Activated CD8-positive, alpha-beta memory T cell treated with anti-CD3 and anti-CD28 coated beads for 36 hours (primary cell): ENCODE data around the gene MGAT3. TPM values are rescaled to one million over a fixed set of nuclear protein-coding genes. Genes with fewer than 3 reads are reported as not detected.

Source experiments
- CTCF ChIA-PET: fragments of 350-600 bp; sonication (Branson Sonifier 250); formaldehyde crosslinking; loops from one replicate; lab custom pipeline; 2021; ENCODE audit warnings: antibody characterized with exemption; lab: Charles Lee
- POLR2A ChIA-PET: fragments of 350-600 bp; sonication (Branson Sonifier 250); formaldehyde crosslinking; loops from one replicate; lab custom pipeline; 2021; ENCODE audit warnings: antibody characterized with exemption; lab: Charles Lee
- total RNA-seq, 2 experiments: library from RNA; stranded (reverse); gene quantifications; one replicate each; pipeline ENCODE4 v1.2.3, GENCODE V29; 2021

The MGAT3 gene
- total RNA-seq, 2 experiments from 2014 or later = 0.19 TPM

DNA sequence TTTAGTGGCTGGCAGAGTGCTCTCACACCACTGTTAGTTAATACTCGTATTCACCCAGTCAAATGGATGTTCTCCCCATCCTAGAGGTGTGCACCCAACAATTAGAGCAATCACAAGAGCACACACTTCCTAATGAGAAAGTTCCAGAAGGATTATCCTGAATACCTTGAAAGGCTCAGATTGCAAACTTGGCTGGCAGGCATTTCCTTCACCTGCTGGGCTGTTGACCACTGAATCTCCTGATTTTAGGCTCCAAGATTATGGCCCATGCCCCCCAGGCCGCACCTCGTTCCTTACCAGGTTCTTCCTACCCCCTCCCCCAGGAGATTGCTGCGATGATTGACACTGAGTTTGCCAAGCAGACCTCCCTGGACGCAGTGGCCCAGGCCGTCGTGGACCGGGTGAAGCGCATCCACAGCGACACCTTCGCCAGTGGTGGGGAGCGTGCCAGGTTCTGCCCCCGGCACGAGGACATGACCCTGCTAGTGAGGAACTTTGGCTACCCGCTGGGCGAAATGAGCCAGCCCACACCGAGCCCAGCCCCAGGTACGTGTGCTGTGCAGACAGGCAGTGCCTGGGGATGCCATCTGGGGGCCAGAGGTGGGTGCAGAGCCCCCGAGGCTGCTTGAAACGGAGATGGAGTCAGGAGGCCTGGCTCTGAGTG, 30.3 kb upstream of the MGAT3 start:
- ChIA-PET POLR2A (no interaction called here), CTCF (interaction anchor here (1.5 kb wide), 1 partner anchor 14 kb away, joined by 3 read pairs; no protein-coding TSS in a partner anchor)

- POLR2A ChIA-PET = no interaction called here
These were observed 28.8 kb upstream of the MGAT3 start for GRCh38 chr22:39427751-39428596.

DNA sequence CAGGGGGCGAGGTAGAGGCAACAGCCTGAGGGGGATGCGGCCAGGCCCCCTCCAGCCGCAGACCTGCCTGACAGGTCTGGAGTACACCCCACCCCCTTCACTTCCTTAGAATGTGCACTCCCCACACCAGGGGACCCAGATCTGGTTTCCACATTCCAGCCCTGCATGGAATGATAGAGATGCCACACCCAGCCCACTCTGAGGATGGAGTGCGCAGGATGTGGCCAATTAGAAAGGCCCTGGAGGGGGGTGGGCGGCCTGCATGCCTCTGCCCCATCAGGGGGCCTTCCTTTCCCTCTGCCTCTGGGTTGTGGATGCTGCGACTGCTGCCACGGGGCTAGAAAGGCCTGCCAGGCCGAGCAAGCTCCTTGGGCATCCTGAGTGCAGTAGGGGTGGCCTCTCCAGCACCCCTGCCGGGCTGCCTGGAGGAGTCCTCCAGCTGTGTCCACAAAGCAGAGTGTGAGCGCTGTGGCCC, 28.2 kb upstream of the MGAT3 start:
- ChIA-PET CTCF (interaction anchor here (0.7 kb wide), 1 partner anchor 10 kb away, joined by 3 read pairs; no protein-coding TSS in a partner anchor), POLR2A (no interaction called here)

More at GRCh38 chr22:39427751-39428596, 28.8 kb upstream of the MGAT3 start:
- CTCF ChIA-PET = interaction anchor here (0.7 to 1.5 kb wide), 2 partner anchors 9 to 15 kb away, joined by 3 read pairs; no protein-coding TSS in a partner anchor

DNA sequence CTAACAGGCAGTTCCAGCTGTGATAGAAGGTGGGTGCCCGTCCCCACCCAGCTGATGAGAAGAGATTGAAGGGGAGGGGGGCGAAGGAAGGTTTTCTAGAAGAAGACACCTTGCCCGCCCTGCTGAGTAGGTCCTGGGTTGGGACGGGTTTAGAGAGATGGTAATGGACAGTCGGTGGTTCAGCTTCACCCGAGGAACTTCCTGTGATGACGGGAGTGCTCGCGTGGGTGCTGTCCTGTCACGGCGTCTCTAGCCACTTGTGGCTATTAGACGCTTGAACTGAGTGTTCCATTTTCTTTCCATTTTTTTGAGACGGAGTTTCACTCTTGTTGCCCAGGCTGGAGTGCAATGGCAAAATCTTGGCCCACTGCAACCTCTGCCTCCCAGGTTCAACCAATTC, 27.6 kb upstream of the MGAT3 start:
- POLR2A ChIA-PET = no interaction called here
- CTCF ChIA-PET = no interaction called here

GRCh38 chr22:39429916-39430575, 26.8 kb upstream of the MGAT3 start:
- ChIA-PET CTCF (no interaction called here), POLR2A (no interaction called here)

- ChIA-PET POLR2A (no interaction called here), CTCF (no interaction called here)
These were observed 26.1 kb upstream of the MGAT3 start for GRCh38 chr22:39430576-39431150.

DNA sequence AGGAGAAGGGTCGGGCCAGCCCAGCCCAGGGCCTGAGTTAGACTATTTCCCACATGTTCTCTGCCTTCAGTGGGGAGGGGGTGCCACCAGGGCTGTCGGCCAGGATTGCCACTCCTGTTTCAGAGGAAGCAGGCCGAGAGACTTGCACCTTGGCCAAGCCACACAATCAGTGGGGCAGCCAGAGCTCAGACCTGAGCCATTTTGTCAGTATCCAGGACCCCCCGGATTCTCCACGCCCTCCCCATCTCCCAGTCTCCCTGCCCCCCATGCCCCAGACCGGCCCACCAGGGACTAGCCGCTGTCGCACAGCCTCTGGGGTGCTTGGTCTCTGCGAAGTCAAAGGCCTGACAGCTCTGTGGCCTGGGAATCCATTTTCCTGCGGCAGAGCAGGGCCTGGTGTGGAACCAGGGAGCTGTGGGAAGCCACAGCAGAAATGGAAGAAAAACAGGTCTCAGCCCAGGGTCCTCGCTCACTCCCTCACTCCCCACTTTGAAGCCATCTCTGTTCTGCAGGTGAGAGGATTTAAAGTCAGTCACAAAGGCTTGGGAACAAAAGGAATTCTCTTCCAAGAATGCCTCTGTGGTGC, 25.5 kb upstream of the MGAT3 start:
- CTCF ChIA-PET = no interaction called here

DNA sequence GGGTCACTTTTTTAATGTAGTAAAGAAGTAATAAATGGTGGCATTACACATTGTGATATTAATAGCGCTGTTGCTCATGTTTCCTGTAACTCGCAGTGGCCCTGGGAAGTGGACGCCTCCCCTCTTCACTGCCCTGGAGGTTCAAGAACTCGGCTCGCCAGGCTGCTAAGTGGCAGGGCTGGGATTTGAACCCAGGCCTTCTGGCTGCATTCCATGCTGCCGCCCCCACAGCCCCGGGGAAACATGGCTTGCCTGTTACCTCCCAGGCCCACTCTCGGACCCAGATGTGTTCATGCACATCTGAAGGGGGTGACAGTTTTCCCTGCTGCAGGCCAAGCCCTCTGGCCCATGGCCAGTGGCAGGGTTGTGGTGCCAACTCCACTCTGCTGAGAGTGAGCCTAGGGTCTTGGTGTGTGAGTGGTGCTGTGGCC, 25.0 kb upstream of the MGAT3 start:
- ChIA-PET CTCF (no interaction called here), POLR2A (no interaction called here)

More for the DNA sequence above, 25.5 kb upstream of the MGAT3 start:
- POLR2A ChIA-PET = no interaction called here

GRCh38 chr22:39432361-39432811, 24.4 kb upstream of the MGAT3 start:
- ChIA-PET CTCF (no interaction called here), POLR2A (no interaction called here)

GRCh38 chr22:39433476-39434242, 23.2 kb upstream of the MGAT3 start:
- ChIA-PET CTCF (interaction anchor here (0.7 kb wide), 1 partner anchor 34 kb away, joined by 4 read pairs; the partner anchor contains the start of gene TAB1), POLR2A (no interaction called here)

DNA sequence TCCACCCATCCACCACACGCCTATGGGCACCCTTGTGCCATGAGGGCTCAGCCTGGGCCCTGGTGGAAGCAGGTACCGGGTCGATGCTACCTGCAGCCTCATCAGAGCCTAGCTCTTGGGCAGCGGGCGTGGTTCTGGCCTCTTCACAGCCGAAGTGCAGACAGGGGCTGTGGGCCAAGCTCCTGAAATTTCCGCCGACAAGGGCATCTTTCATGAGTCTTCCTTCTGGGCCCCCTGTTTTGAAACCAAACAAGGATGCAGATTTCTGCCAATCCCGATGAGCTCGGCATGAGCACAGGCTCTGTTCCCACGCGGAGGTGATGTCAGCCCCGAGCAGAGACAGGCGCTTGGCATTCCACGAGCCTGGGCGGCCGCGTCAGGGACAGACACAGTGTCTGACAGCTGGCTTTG, 22.6 kb upstream of the MGAT3 start:
- ChIA-PET CTCF (no interaction called here), POLR2A (no interaction called here)

- ChIA-PET POLR2A (no interaction called here), CTCF (no interaction called here)
These were observed 22.1 kb upstream of the MGAT3 start for GRCh38 chr22:39434721-39435120.

DNA sequence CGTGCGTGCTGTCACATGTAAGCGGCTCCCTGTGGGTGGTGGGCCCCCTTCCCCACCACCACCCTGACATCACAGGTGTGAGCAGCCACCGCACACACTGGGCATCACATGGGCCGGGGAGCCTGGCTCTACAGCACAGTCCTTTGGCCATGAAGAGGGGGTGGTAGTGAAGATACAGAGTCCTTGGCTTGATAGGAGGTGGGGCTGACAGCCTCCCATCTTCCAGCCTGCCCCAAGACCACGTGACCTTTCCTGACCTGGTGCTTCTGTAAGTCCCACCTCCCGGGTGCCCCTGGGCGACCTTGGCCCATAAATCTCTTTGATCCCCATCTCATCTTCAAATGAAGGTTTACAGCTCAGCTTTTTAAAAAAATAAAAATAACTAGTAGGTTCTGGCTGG, 21.2 kb upstream of the MGAT3 start:
- CTCF ChIA-PET = no interaction called here
- POLR2A ChIA-PET = interaction anchor here (0.7 kb wide), 1 partner anchor 90 kb away, joined by 3 read pairs; no protein-coding TSS in a partner anchor

DNA sequence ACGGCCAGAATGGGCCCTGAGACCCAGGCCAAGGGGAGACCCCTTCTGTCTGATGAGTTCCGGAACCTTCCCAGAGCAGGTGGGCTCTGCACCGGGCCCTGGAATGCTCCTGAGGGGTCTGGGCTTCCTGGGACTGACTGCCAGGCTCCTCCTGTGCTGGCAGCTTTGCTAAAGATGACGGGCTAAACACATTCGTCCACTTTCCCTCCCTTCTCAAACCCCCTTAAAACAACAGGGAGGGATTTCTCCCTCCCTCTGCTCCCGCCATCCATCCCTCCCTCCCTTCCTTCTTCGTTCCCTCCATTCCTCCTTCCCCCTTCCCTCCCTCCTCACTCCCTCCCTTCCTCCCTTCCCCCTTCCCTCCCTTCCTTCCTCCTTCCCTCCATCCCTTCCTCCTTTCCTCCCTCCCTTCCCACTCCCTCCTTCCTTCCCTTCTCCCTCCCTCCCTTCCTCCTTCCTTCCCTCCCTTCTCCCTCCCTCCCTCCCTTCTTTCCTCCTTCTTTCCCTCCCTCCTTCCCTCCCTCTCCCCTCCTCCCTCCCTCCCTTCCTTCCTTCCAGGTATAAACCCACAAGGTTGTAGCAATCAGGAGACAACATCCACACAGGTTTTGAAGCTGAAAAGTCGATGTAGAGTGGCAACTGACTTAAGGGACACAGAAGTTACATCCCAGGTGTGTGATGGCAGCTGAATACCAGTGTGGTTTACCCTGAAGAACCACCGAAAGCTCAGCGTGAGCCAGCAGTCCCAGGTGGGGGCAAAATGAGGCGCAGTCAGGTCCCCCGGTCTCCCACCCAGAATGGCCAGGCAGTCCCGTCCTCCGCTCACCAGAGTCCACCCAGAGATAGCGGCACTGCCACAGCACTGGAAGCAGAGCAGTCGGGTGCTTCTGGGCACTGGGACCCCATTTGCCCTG, 18.8 kb upstream of the MGAT3 start:
- ChIA-PET POLR2A (interaction anchor here (0.6 kb wide), 1 partner anchor 124 kb away, joined by 3 read pairs; no protein-coding TSS in a partner anchor), CTCF (interaction anchor here (0.6 to 1.0 kb wide), 4 partner anchors 44 to 91 kb away, joined by 3 read pairs; no protein-coding TSS in a partner anchor)

GRCh38 chr22:39439170-39439569, 17.6 kb upstream of the MGAT3 start:
- ChIA-PET CTCF (interaction anchor here (0.8 to 1.1 kb wide), 2 partner anchors 57 to 131 kb away, joined by 3 read pairs; no protein-coding TSS in a partner anchor), POLR2A (no interaction called here)

DNA sequence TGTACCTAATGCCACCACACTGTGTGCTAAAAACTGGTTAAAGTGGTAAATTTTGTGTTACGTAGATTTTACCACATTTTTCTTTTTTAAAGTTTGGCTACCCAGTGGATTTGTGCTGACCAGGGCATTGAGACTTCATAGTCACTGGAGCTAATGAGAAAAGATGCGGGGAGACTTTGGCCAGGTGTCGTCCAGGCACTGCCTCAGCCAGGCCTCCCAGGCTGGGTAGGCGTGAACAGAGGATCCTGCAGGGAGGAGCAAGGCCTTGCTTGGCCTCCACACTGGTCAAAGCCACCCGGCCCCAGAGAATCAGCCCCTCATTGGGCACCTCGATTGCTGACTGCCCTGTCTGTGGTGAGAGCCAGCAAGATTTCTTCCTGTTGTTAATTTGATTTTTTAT, 13.4 kb upstream of the MGAT3 start:
- POLR2A ChIA-PET = no interaction called here
- CTCF ChIA-PET = no interaction called here

DNA sequence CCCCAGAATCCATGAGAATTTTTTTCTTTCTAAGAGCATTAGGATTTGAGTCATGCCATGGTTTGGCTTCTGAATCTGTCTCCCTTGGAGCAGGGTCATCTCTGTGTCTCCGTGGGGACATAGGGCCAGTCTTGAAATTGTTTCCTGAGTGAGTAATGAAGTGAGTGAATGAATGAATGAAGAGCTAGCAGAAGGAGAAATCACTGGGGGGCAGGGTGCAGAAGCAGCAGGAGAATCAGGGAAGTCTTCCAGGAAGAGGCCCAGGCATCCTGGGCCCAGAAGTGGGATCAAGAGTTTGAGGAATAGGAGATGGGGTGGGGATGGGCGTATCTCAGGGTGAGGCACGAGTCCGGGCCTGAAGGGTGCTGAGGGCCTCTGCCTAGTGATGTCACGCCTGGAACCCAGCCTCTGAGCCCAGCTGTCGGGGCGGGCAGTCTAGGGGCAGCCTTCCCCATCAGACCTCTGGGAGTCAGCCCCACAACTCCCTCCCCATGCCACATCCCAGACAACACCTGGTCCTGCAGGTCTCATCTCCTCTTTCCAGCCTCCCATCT, 12.5 kb upstream of the MGAT3 start:
- POLR2A ChIA-PET = no interaction called here
- CTCF ChIA-PET = no interaction called here
